HUDEP-2 (cell line): ENCODE measurements around the gene DLX6.

Source experiments
- DNase-seq, 76 experiments: peaks; one replicate each; lab custom pipeline; 2025; ENCODE audit not compliant: unreplicated experiment in 76 of 76; lab: John Stamatoyannopoulos, UW

The DLX6 gene

DNA sequence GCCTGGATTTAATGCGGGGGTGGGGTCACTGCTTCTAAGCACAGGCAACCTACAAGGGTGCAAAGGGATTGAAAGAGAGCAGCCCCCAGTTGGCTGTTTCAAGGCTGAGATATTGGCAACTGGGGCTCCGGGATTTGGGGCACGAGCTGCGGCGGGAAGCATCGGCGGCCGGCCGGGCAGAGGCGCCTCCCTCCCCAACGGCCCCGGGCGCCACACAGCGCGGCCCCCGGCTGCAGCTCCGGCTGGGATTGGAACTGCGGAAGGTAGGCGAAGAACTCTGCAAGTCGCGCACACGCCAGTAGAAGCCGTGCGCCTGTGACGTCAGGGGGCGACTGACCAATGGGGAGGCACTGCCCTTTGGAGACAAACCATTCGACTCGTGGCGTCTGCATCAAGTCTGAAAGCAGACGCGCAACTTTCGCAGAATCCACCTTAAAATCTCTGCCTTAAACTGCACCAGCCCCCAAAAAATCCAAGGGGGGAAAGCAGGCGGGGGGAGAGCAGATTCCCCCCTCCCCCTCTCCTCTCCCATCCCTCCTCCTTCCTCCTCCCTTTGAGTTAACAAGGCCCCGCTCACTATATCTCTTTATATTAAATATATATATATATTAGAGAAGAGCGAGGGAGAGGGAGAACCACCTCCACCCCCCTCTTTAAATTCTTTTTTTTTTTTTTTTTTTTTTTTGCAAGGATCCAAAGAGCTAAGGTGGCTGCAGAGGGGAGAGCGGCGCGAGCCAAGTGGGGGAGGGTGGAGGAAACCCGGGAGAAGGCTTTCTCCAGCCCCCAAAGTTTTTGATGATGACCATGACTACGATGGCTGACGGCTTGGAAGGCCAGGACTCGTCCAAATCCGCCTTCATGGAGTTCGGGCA is at the start of gene DLX6:
Gene DLX6, plus strand, starts transcription at position 371 of the 872 bp plus-strand sequence. Its CDS starts 425 bp downstream, at position 796.
- no peak for DNase-seq

DNA sequence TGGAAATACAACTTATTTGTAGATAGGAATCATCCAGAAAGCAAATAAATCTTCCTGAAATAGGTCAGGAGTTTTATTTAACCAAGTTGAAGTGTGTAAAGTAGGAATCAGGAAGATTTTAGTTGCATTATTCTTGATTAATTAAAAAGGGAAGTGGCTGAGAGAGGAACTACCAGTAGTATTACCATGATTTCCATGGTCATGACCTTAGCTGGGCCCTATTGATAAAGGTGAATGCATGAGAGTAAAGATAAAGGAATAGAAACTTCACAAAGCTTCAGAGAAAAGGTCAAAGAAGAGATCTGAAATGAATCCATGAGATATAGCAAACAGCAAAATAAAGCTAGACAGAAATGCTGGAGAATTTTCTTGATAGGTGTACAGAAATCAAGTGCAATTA is 46.2 kb upstream of the DLX6 start:
- no peak for DNase-seq

DNA sequence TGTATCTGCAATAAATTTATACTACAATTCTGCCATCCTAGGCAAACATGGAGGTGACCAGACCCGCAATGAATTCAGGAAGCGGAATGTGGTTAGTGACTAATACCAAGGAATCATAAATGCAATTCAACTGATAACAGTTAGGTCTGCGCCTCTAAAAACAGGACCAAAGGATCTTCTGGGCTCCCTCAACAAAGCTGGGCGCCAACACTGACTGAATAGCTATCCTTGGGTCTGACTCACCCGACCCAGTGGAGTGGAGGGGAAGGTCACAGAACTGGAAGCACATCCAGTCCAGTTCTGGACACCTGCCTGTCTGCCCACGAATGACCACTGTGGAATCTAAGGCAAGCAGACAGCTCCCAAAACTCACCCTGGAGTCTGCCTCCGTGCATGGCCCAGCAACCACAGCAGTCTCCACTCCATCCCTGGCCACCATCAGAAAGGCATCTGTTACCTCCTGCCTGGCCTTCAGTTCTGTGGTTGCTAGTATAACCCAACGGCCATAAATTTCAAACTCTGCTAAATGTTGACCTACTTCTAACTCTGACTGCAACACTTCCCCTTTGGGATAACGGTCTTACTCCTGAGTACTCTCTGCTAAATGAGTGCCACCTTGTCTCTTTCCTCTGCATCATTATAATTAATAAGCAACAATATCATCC is 43.0 kb upstream of the DLX6 start:
- DNase-seq: no peak

DNA sequence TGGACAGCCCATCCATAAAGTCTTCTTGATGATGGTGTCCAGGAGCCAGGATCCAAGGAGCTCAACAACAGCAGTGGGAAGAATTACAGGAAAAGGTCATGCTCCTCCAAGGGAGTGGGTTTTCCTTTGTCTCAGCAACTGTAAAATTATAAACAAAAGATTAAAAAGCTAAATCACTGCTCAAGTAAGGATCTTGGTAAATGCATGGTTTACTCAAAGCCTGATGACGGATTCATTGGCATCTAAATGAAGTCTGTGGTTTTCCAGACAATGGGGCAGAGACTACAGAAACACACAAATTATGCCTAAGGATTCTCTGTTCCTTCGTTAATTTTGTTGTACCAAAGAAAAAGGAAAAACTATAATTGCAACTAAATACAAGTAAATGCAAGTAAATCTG is 36.4 kb upstream of the DLX6 start:
- no peak for DNase-seq

DNA sequence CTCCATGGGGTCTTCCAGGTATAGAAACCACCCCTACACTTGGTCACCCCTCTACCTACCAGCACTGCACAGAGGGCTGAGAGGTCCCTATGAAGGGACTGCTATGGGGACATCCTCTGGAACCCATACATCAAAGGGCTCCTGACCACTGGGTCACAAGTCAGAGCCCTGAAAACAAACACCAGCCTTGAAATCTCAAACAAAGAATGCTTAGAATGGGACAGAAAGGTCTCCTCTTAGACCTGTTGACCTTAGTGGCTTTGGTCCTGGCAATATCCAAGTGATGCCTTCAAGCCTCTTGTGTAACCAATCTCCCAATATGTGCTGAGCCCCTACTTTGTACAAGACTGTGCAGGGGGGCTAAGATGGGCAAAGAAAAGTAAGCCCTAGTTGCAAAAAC is 34.6 kb upstream of the DLX6 start:
- DNase-seq: no peak

- DNase-seq: no peak
Observed at GRCh38 chr7:96973986-96974385, 31.4 kb upstream of the DLX6 start.

DNA sequence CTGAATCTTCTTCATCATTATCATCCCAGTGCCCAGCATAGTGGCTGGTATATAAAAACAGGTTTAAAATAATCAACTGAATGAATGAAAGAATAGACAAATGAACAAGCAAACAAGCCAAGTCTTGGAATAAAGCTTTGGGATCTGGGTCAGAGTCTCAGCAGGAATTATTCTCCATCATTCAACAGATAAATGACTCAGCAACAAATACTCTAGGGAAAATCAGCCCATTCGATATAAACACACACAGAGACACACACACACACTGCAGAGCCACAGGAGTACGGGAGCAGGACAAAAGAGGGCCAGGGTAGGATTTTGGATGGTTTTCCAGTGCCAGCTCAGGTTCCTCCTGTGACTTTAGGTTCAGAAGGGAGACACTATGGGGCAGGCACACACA is 29.2 kb upstream of the DLX6 start:
- no peak for DNase-seq

DNA sequence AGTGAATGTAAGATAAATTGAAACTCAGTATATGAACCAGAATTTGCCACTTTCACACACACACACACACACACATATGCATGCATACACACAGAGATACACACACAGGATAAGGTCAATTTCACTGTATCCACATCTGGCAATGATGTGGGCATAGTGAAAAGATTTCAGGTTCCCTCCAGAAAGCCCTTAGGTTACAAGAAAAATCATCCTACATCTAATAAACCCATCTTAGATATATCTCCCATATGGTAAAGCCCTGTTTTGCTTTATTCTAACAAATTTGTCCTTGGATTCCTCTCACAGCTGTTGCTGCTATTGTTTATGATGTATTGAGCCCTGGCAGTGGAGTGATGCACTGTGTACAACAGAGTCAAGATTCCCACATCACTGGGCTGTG is 27.9 kb upstream of the DLX6 start:
- no peak for DNase-seq

GRCh38 chr7:96979551-96980276 is 25.6 kb upstream of the DLX6 start:
- DNase-seq: no peak

DNA sequence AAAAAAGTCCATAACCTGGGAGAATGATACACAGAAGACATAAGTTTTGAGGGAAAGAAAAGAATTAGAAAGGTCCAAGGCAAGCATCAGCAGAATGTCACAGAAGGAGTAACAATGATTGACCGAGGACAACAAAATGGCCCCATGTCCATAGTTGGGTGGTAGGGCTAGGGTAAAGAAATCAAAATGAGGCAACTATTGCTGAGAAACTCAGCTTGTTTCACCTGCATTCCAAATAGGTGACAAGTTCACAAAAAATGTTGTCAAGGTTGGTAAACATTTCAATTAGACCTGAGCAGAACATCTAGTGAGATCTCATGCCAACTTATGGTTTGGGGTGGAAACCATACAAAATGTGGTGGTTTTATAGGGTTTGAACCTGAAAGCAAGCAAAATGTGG is 22.8 kb upstream of the DLX6 start:
- DNase-seq: no peak

GRCh38 chr7:96985992-96986391 is 19.4 kb upstream of the DLX6 start:
- no peak for DNase-seq

- no peak for DNase-seq
Observed at GRCh38 chr7:96986901-96987300, 18.5 kb upstream of the DLX6 start.

GRCh38 chr7:96987719-96988118 is 17.6 kb upstream of the DLX6 start:
- no peak for DNase-seq

- no peak for DNase-seq
Observed at GRCh38 chr7:96989241-96989858, 16.0 kb upstream of the DLX6 start.

DNA sequence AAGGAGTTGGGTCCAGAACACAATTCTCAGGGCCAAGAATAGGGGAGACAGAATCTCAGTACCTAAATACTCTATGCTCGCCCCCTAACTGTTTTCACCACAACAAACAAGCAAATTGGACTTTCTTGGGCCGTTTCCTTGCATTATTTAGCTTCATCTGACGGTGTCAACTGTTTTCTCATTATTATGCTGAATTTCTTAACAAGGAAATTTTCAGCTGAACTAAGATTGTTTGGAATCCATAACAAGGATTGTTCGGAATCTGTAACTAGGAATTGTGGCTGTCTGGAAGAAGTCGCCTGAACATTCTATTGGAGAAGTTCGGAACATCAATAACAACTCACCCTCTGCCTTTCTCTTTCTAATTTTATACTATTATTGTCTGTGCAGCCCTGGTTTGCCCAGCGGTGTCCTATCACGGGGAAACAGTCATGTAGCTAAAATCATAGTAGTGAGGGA is 15.5 kb upstream of the DLX6 start:
- no peak for DNase-seq

DNA sequence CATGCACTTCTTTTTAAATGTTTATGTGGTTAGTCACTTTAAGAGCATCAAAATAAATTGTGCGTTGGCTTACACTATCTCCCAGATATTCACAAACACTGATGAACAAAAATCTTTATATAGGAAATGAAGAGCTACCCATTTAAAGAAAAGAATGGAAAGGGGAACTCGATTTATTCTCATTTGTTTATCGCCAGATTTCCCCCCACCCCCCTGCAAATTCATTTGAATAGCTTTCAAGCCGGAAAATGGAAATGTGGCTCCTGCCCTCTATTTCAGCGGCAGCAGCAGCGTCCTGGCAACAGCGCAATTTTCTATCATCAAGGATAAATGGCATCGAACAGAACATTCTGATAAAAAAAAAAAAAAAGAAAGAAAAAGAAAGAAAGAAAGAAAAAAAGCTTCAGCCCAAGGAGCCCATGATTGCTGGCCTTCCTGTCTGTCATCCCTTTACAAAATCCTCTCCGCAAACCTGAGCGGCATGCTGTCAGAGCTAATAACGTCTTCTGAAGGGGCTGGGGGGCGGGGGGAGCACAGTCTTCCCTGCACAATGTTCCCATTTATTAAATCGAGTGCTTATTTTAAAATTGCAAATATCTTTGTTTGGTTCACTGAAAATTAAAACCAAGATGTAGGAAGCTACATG is 13.7 kb upstream of the DLX6 start:
- no peak for DNase-seq

GRCh38 chr7:96992192-96993005 is 13.0 kb upstream of the DLX6 start:
- no peak for DNase-seq

DNA sequence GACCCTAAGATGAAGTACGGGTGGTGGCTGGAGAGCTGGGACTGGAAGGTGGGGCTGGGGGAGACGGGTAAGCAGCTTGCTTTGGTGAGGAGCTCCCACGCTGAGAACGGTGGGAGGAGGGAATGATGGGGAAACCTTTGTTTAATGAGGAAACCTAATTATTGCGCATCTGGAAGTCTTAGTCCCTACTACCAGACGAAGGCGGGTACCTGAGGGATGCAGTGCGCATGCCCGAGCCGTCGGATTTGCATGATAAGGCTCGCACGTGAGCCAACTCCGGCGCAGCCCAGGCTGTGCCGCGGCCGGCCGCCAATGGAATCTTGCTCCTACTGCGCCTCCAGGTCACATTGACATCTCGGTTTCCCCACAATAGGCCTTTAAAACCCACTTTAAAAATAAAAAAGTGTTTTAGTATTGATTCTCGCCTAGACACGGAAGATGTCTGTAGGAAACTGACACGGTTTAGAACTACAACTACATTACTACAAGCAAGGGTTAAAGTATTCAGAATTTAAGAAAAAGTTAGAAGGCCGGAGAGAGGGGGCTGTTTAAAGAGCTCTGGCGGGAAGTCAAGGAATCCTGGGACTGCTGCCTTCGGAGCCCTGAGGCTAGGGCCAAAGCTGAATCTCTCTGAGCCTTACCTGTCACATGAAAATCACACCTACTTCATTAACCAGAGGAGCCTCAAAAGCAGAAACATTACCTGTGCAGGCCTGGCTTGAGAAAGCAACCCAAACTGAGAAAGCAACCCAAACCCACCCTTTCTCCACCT is 12.1 kb upstream of the DLX6 start:
- DNase-seq: no peak

- DNase-seq: no peak
Observed at GRCh38 chr7:96993980-96994379, 11.4 kb upstream of the DLX6 start.
